Transverse colon (tissue), 3 donors: ENCODE results near the gene RUVBL2.

Experiments used
- EP300 ChIP-seq: sonication (generic); formaldehyde crosslinking; IDR thresholded peaks from one replicate; pipeline ENCODE4 v1.6.1; 2017; ENCODE audit warnings: antibody characterized with exemption, low read depth
- POLR2A ChIP-seq: fragments of 450-650 bp; IDR thresholded peaks from one replicate; pipeline ENCODE4 v1.6.1; 2016; ENCODE audit warnings: antibody characterized with exemption, mild to moderate bottlenecking, moderate library complexity
- TF ChIP-seq, protein P1 (sequence below), 5 experiments: fragments of 200-600 bp in 3 of 5; fragments of 450-650 bp in 2 of 5; sonication (generic) in 3 of 5; IDR thresholded peaks; 1 replicate in 2 of 5; 2 replicates in 3 of 5; pipeline ENCODE4 v1.5.1; 2016 to 2017; ENCODE audit warnings: antibody characterized with exemption in 5 of 5, inconsistent platforms in 3 of 5, mild to moderate bottlenecking in 2 of 5, moderate library complexity in 1 of 5

DNA sequence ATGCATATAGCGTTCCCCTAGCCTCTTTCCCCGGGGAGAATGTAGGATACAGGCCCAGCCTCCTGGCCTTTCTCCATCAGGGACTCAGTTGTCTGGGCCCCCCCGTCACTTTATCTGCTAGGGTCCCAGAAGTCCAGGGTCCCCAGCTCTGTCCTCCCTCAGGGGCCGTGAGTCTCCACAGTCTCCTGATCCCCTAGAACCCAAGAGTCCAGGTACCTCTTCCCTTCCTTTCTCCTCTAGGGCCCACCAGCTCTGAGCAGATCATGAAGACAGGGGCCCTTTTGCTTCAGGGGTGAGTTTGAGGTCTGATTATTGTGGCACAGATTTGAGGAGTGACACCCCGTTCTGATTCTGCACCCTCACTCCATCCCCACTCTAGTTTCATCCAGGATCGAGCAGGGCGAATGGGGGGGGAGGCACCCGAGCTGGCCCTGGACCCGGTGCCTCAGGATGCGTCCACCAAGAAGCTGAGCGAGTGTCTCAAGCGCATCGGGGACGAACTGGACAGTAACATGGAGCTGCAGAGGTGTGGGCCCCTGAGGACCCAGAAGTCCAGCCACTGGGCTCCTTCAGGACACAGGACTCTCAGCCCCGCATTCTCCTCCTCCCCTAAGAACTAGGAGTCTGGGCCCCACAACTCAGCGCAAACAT lies 38.3 kb upstream of the RUVBL2 start:
- TF ChIP-seq POLR2A, result no peak
- TF ChIP-seq, protein P1, sequence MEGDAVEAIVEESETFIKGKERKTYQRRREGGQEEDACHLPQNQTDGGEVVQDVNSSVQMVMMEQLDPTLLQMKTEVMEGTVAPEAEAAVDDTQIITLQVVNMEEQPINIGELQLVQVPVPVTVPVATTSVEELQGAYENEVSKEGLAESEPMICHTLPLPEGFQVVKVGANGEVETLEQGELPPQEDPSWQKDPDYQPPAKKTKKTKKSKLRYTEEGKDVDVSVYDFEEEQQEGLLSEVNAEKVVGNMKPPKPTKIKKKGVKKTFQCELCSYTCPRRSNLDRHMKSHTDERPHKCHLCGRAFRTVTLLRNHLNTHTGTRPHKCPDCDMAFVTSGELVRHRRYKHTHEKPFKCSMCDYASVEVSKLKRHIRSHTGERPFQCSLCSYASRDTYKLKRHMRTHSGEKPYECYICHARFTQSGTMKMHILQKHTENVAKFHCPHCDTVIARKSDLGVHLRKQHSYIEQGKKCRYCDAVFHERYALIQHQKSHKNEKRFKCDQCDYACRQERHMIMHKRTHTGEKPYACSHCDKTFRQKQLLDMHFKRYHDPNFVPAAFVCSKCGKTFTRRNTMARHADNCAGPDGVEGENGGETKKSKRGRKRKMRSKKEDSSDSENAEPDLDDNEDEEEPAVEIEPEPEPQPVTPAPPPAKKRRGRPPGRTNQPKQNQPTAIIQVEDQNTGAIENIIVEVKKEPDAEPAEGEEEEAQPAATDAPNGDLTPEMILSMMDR (IDR thresholded peaks at IDR 0.05), result no peak
- TF ChIP-seq EP300, result no peak
